H9 (cell line): ENCODE data around the gene DUSP6. TPM values are rescaled to one million over a fixed set of nuclear protein-coding genes. Genes with fewer than 3 reads are reported as not detected.

Source experiments
- DNase-seq: peaks from one replicate; pipeline ENCODE4 v3.0.0-alpha.2; 2017
- H2AFZ ChIP-seq: one replicate; pipeline ENCODE4 v1.6.1; 2013; ENCODE audit warnings: mild to moderate bottlenecking, low read length, control low read depth, moderate library complexity
- H2AK5ac ChIP-seq: 2 replicates; pipeline ENCODE4 v1.6.1; 2013; ENCODE audit warnings: low read length, control low read depth, mixed read lengths; ENCODE audit not compliant: insufficient read length
- H2BK120ac ChIP-seq: one replicate; pipeline ENCODE4 v1.6.1; 2013; ENCODE audit warnings: low read depth, mild to moderate bottlenecking, low read length, control low read depth, inconsistent platforms; ENCODE audit not compliant: poor library complexity, severe bottlenecking
- H2BK12ac ChIP-seq: 2 replicates; pipeline ENCODE4 v1.6.1; 2013; ENCODE audit warnings: low read length, control low read depth, mixed read lengths, low read depth; ENCODE audit not compliant: insufficient read length
- H2BK15ac ChIP-seq: 2 replicates; pipeline ENCODE4 v1.6.1; 2013; ENCODE audit warnings: low read depth, low read length, control low read depth
- H2BK20ac ChIP-seq: one replicate; pipeline ENCODE4 v1.6.1; 2013; ENCODE audit warnings: low read depth, mild to moderate bottlenecking, low read length, control low read depth, inconsistent platforms; ENCODE audit not compliant: poor library complexity, severe bottlenecking
- H2BK5ac ChIP-seq: 2 replicates; pipeline ENCODE4 v1.6.1; 2013; ENCODE audit warnings: low read length, control low read depth, mixed read lengths; ENCODE audit not compliant: insufficient read length
- H3K14ac ChIP-seq: 2 replicates; pipeline ENCODE4 v1.6.1; 2013; ENCODE audit warnings: low read length, control low read depth; ENCODE audit not compliant: insufficient read depth
- H3K18ac ChIP-seq: 2 replicates; pipeline ENCODE4 v1.6.1; 2013; ENCODE audit warnings: low read depth, mild to moderate bottlenecking, mixed read lengths, low read length, control low read depth; ENCODE audit not compliant: insufficient read length
- H3K23ac ChIP-seq: 2 replicates; pipeline ENCODE4 v1.6.1; 2013; ENCODE audit warnings: low read length, control low read depth, mixed read lengths, low read depth; ENCODE audit not compliant: insufficient read length
- H3K23me2 ChIP-seq: 2 replicates; pipeline ENCODE4 v1.6.1; 2013; ENCODE audit warnings: low read depth, mild to moderate bottlenecking, mixed read lengths, low read length, control low read depth; ENCODE audit not compliant: insufficient read length, poor library complexity, severe bottlenecking
- H3K27ac ChIP-seq: 2 replicates; pipeline ENCODE4 v1.5.1; 2013; ENCODE audit warnings: low read length, control low read depth, mixed read lengths, low read depth; ENCODE audit not compliant: insufficient read length
- H3K27me3 ChIP-seq: 2 replicates; pipeline ENCODE4 v1.6.1; 2013; ENCODE audit warnings: low read length, control low read depth, inconsistent platforms; ENCODE audit not compliant: insufficient read depth
- H3K4ac ChIP-seq: 2 replicates; pipeline ENCODE4 v1.6.1; 2013; ENCODE audit warnings: low read depth, mild to moderate bottlenecking, control low read depth, inconsistent platforms, low read length, moderate library complexity
- H3K4me1 ChIP-seq: 2 replicates; pipeline ENCODE4 v1.6.1; 2013; ENCODE audit warnings: low read length, control low read depth, inconsistent platforms; ENCODE audit not compliant: insufficient read depth
- H3K4me2 ChIP-seq: 2 replicates; pipeline ENCODE4 v1.6.1; 2013; ENCODE audit warnings: low read length, control low read depth, mixed read lengths; ENCODE audit not compliant: insufficient read length, insufficient read depth
- H3K56ac ChIP-seq: 2 replicates; pipeline ENCODE4 v1.6.1; 2013; ENCODE audit warnings: low read depth, mild to moderate bottlenecking, mixed read lengths, low read length, control low read depth; ENCODE audit not compliant: insufficient read length
- H3K79me1 ChIP-seq: 2 replicates; pipeline ENCODE4 v1.6.1; 2013; ENCODE audit warnings: low read depth, mild to moderate bottlenecking, moderate library complexity, low read length, control low read depth, inconsistent platforms; ENCODE audit not compliant: insufficient read depth, poor library complexity, severe bottlenecking
- H3K79me2 ChIP-seq: 2 replicates; pipeline ENCODE4 v1.6.1; 2013; ENCODE audit warnings: low read length, control low read depth, inconsistent platforms; ENCODE audit not compliant: insufficient read depth
- H3K9ac ChIP-seq: 2 replicates; pipeline ENCODE4 v1.6.1; 2013; ENCODE audit warnings: low read length, control low read depth, mixed read lengths; ENCODE audit not compliant: insufficient read length; ENCODE audit errors: extremely low read depth
- H3K9me3 ChIP-seq: one replicate; pipeline ENCODE4 v1.6.1; 2013; ENCODE audit warnings: low read depth, low read length, inconsistent platforms; ENCODE audit not compliant: control insufficient read depth
- H3T11ph ChIP-seq: one replicate; pipeline ENCODE4 v1.6.1; 2013; ENCODE audit warnings: mild to moderate bottlenecking, low read length, control low read depth, inconsistent platforms
- H4K20me1 ChIP-seq: one replicate; pipeline ENCODE4 v1.6.1; 2013; ENCODE audit not compliant: control insufficient read depth, insufficient read length, insufficient read depth
- H4K5ac ChIP-seq: 2 replicates; pipeline ENCODE4 v1.6.1; 2013; ENCODE audit warnings: low read depth, mild to moderate bottlenecking, mixed read lengths, low read length, control low read depth; ENCODE audit not compliant: insufficient read length
- H4K8ac ChIP-seq: replicated peaks from 2 replicates; pipeline ENCODE4 v1.6.1; 2013; ENCODE audit warnings: low read length, control low read depth, mixed read lengths, low read depth; ENCODE audit not compliant: insufficient read length
- H4K91ac ChIP-seq: 2 replicates; pipeline ENCODE4 v1.6.1; 2013; ENCODE audit warnings: low read depth, mild to moderate bottlenecking, moderate library complexity, mixed read lengths, low read length, control low read depth; ENCODE audit not compliant: insufficient read length
- H3K27ac Mint-ChIP-seq, 3 experiments: 2 replicates in 2 of 3; 3 replicates in 1 of 3; pipeline ENCODE4 v1.8.0; 2020 to 2021; ENCODE audit warnings: mixed read lengths in 3 of 3, mild to moderate bottlenecking in 1 of 3, moderate library complexity in 1 of 3
- H3K27me3 Mint-ChIP-seq: 2 replicates; pipeline ENCODE4 v1.8.0; 2021; ENCODE audit warnings: low read depth, mild to moderate bottlenecking, moderate library complexity, mixed read lengths
- H3K36me3 Mint-ChIP-seq, 3 experiments: 2 replicates in 2 of 3; 3 replicates in 1 of 3; pipeline ENCODE4 v1.8.0; 2020 to 2021; ENCODE audit warnings: low read depth in 3 of 3, mixed read lengths in 3 of 3; ENCODE audit not compliant: insufficient read depth in 1 of 3
- H3K4me1 Mint-ChIP-seq, 2 experiments: 2 replicates each; pipeline ENCODE4 v1.8.0; 2020; ENCODE audit warnings: mixed read lengths in 2 of 2
- H3K4me3 Mint-ChIP-seq, 2 experiments: 2 replicates in 1 of 2; 3 replicates in 1 of 2; pipeline ENCODE4 v1.8.0; 2020 to 2021; ENCODE audit warnings: mild to moderate bottlenecking in 2 of 2, mixed read lengths in 2 of 2, moderate library complexity in 1 of 2
- H3K9me3 Mint-ChIP-seq, 2 experiments: 2 replicates in 1 of 2; 3 replicates in 1 of 2; pipeline ENCODE4 v1.8.0; 2020; ENCODE audit warnings: mild to moderate bottlenecking in 2 of 2, mixed read lengths in 2 of 2, moderate library complexity in 1 of 2
- CTCF ChIP-seq: fragments of 200-600 bp; sonication (generic); conservative IDR thresholded peaks from 3 replicates; pipeline ENCODE4 v1.8.0; 2021; ENCODE audit warnings: antibody characterized with exemption, mild to moderate bottlenecking
- WGBS: extraction: QIAGEN DNeasy Blood & Tissue Kit; methylation state at CpG from one replicate; pipeline ENCODE4 v1.1.7; 2013; ENCODE audit warnings: missing lambda C conversion rate, low lambda C conversion rate, mixed read lengths; ENCODE audit not compliant: insufficient read length; ENCODE audit errors: extremely low coverage; 5-methylcytosine and 5-hydroxymethylcytosine counted together
- total RNA-seq: library from RNA; stranded (reverse); gene quantifications from 2 replicates; pipeline ENCODE4 v1.2.1, GENCODE V29; 2021

DUSP6 gene
- total RNA-seq, 1 experiment from 2014 or later = 35.3 TPM

GRCh38 chr12:89311703-89312293 is 40.5 kb downstream of the DUSP6 start:
- no peaks in the 10 kb centered on the region for H3K36me3 Mint-ChIP-seq
- no peaks in the 10 kb centered on the region for H3K9me3 ChIP-seq
- no peak overlapping the region for H2BK120ac ChIP-seq
- no peaks in the 10 kb centered on the region for H4K20me1 ChIP-seq
- H2AK5ac ChIP-seq = no peak overlapping the region
- H4K91ac ChIP-seq = no peak overlapping the region
- H3K27me3 Mint-ChIP-seq = peaks cover 3% of the 10 kb centered on the region
- peaks cover 14 to 15% of the 10 kb centered on the region in 2 experiments for H3K4me1 Mint-ChIP-seq
- H3K14ac ChIP-seq = no peak overlapping the region
- H2BK12ac ChIP-seq = no peak overlapping the region
- no peak overlapping the region for H3K4ac ChIP-seq
- H4K5ac ChIP-seq = no peak overlapping the region
- no peaks in the 10 kb centered on the region for H3K79me1 ChIP-seq
- no peak overlapping the region for H2AFZ ChIP-seq
- WGBS = no CpG with 5 or more reads among the region's 4 CpGs
- no peaks in the 10 kb centered on the region for H3K23me2 ChIP-seq
- no peak overlapping the region for H3K9ac ChIP-seq
- H3K27ac ChIP-seq = no peak overlapping the region
- H2BK15ac ChIP-seq = no peak overlapping the region
- no peak for DNase-seq
- H4K8ac ChIP-seq = no peak overlapping the region
- H3K4me1 ChIP-seq = no peaks in the 10 kb centered on the region; the same call in 1 of the 2 replicates
- no peak overlapping the region for H2BK5ac ChIP-seq
- H2BK20ac ChIP-seq = no peak overlapping the region
- no peak overlapping the region for H3K18ac ChIP-seq
- H3K4me3 Mint-ChIP-seq = no peak overlapping the region
- H3K79me2 ChIP-seq = no peaks in the 10 kb centered on the region
- no peak overlapping the region for H3T11ph ChIP-seq
- H3K23ac ChIP-seq = no peak overlapping the region
- no peaks in the 10 kb centered on the region for H3K27me3 ChIP-seq
- no peak overlapping the region for H3K27ac Mint-ChIP-seq
- no peak overlapping the region for H3K56ac ChIP-seq
- H3K4me2 ChIP-seq = no peak overlapping the region
- H3K9me3 Mint-ChIP-seq = no peaks in the 10 kb centered on the region
- no peak for TF ChIP-seq CTCF
